Subcutaneous adipose tissue (tissue), 4 donors: ENCODE results near the gene CD47. TPM values are rescaled to one million over a fixed set of nuclear protein-coding genes. Genes with fewer than 3 reads are reported as not detected.

Experiments used
- CTCF ChIP-seq: fragments of 450-650 bp; IDR thresholded peaks from one replicate; pipeline ENCODE4 v1.5.1; 2016; ENCODE audit warnings: low read depth, mild to moderate bottlenecking, control low read depth, antibody characterized with exemption, moderate library complexity
- total RNA-seq, 4 donors: library from RNA; depleted of rRNA; stranded (reverse); fragments of >200 nt; gene quantifications; one replicate each; pipeline ENCODE4 v1.1.0, GENCODE V29; 2016

The CD47 gene
- total RNA-seq, 4 donors from 2014 or later, result 26.9 to 70.5 (median 53.0) TPM

GRCh38 chr3:108103040-108103751, 12.4 kb upstream of the CD47 start:
- no peak for TF ChIP-seq CTCF

- no peak for TF ChIP-seq CTCF
Measured at GRCh38 chr3:108102420-108103039, 11.7 kb upstream of the CD47 start.

GRCh38 chr3:108100906-108101660, 10.3 kb upstream of the CD47 start:
- no peak for TF ChIP-seq CTCF

- no peak for TF ChIP-seq CTCF
Measured at GRCh38 chr3:108099679-108100428, 9.0 kb upstream of the CD47 start.

- no peak for TF ChIP-seq CTCF
Measured at GRCh38 chr3:108099244-108099643, 8.4 kb upstream of the CD47 start.

GRCh38 chr3:108098003-108098370, 7.2 kb upstream of the CD47 start:
- no peak for TF ChIP-seq CTCF
